Vagina (tissue), 2 donors: Measurements from ENCODE around the gene SNTA1. TPM values are rescaled to one million over a fixed set of nuclear protein-coding genes. Genes with fewer than 3 reads are reported as not detected.
"Not testable (repeated sequence)": the region's sequence is repeated elsewhere in the genome, so short reads cannot be mapped to it uniquely, and the experiment has no call there.

Experiments
- DNase-seq, 2 donors: peaks; one replicate each; pipeline ENCODE4 v3.0.0-alpha.2; 2017; ENCODE audit errors: extremely low spot score in 2 of 2
- H3K27ac ChIP-seq: fragments of 200-600 bp; sonication (generic); one replicate; pipeline ENCODE4 v1.5.1; 2019
- H3K27me3 ChIP-seq: fragments of 200-600 bp; sonication (generic); one replicate; pipeline ENCODE4 v1.5.1; 2019
- H3K36me3 ChIP-seq, 2 donors: fragments of 200-600 bp; sonication (generic); one replicate each; pipeline ENCODE4 v1.5.1; 2017 to 2019
- H3K4me1 ChIP-seq: fragments of 200-600 bp; sonication (generic); one replicate; pipeline ENCODE4 v1.5.1; 2019
- H3K4me3 ChIP-seq, 2 donors: fragments of 200-600 bp; sonication (generic); 1 replicate in 1 of 2; 2 replicates in 1 of 2; pipeline ENCODE4 v1.5.1; 2016 to 2019
- H3K9me3 ChIP-seq: fragments of 200-600 bp; sonication (generic); one replicate; pipeline ENCODE4 v1.5.1; 2019
- CTCF ChIP-seq, 3 experiments: fragments of 450-650 bp in 2 of 3; fragments of 200-600 bp in 1 of 3; sonication (generic) in 1 of 3; IDR thresholded peaks; one replicate each; pipeline ENCODE4 v1.5.1; 2017 to 2019; ENCODE audit warnings: antibody characterized with exemption in 3 of 3, mild to moderate bottlenecking in 2 of 3, moderate library complexity in 2 of 3
- POLR2A ChIP-seq, 2 donors: fragments of 450-650 bp; IDR thresholded peaks; one replicate each; pipeline ENCODE4 v1.6.1; 2017; ENCODE audit warnings: antibody characterized with exemption in 2 of 2, mild to moderate bottlenecking in 2 of 2, moderate library complexity in 2 of 2
- POLR2AphosphoS5 ChIP-seq, 2 donors: sonication (generic); formaldehyde crosslinking; IDR thresholded peaks; one replicate each; pipeline ENCODE4 v1.9.0; 2017; ENCODE audit warnings: antibody characterized with exemption in 2 of 2, mild to moderate bottlenecking in 2 of 2, low read depth in 1 of 2; ENCODE audit not compliant: insufficient read depth in 1 of 2
- intact Hi-C: fragments of 100-400 bp; cut with DNase I; formaldehyde crosslinking; loops from one replicate; pipeline ENCODE4 v1.15.1; 2023
- total RNA-seq: library from RNA; depleted of rRNA; stranded (reverse); fragments of >200 nt; gene quantifications from one replicate; pipeline ENCODE4 v1.2.3, GENCODE V29; 2016

SNTA1 gene
- total RNA-seq, 1 donor from 2014 or later: 23.8 TPM

- intact Hi-C loops: no loop called here
- Histone ChIP-seq H3K27me3 (no peaks in the 10 kb centered on the region), H3K4me1 (peaks cover 34% of the 10 kb centered on the region), H3K4me3 (no peak overlapping the region), H3K27ac (no peak overlapping the region), H3K9me3 (no peaks in the 10 kb centered on the region), H3K36me3 (no peaks in the 10 kb centered on the region)
- no peak for TF ChIP-seq CTCF (IDR thresholded peaks at IDR 0.05)
- TF ChIP-seq POLR2AphosphoS5 (IDR thresholded peaks at IDR 0.05; ENCODE audit: insufficient read depth in 1 of 2, low read depth in 1 of 2): no peak
- no peak for TF ChIP-seq POLR2A (IDR thresholded peaks at IDR 0.05)
- no peak for DNase-seq
Observed at GRCh38 chr20:33488201-33488600, 44.6 kb upstream of the SNTA1 start.

GRCh38 chr20:33483186-33483585 lies 39.6 kb upstream of the SNTA1 start:
- H3K4me3 ChIP-seq, H3K27ac ChIP-seq, H3K36me3 ChIP-seq, DNase-seq, H3K9me3 ChIP-seq, H3K4me1 ChIP-seq, intact Hi-C loops, H3K27me3 ChIP-seq: not testable (repeated sequence)

- intact Hi-C loops: no loop called here
- no peaks in the 10 kb centered on the region for H3K9me3 ChIP-seq
- no peaks in the 10 kb centered on the region for H3K4me1 ChIP-seq
- TF ChIP-seq POLR2A (IDR thresholded peaks at IDR 0.05): no peak
- no peak for TF ChIP-seq POLR2AphosphoS5 (IDR thresholded peaks at IDR 0.05; ENCODE audit: insufficient read depth in 1 of 2, low read depth in 1 of 2)
- no peak for TF ChIP-seq CTCF (IDR thresholded peaks at IDR 0.05)
- no peak for DNase-seq
- H3K27me3 ChIP-seq: no peaks in the 10 kb centered on the region
- H3K4me3 ChIP-seq: no peak overlapping the region
- no peak overlapping the region for H3K27ac ChIP-seq
- no peaks in the 10 kb centered on the region for H3K36me3 ChIP-seq
Observed at GRCh38 chr20:33482581-33482980, 39.0 kb upstream of the SNTA1 start.

GRCh38 chr20:33481431-33481941 lies 37.9 kb upstream of the SNTA1 start:
- H3K27ac ChIP-seq: no peak overlapping the region
- no peaks in the 10 kb centered on the region for H3K36me3 ChIP-seq
- intact Hi-C loops: no loop called here
- H3K4me3 ChIP-seq: no peak overlapping the region
- TF ChIP-seq CTCF (IDR thresholded peaks at IDR 0.05) (no peak), POLR2A (IDR thresholded peaks at IDR 0.05) (no peak), POLR2AphosphoS5 (IDR thresholded peaks at IDR 0.05; ENCODE audit: insufficient read depth in 1 of 2, low read depth in 1 of 2) (no peak)
- no peaks in the 10 kb centered on the region for H3K27me3 ChIP-seq
- no peak for DNase-seq
- H3K4me1 ChIP-seq: no peaks in the 10 kb centered on the region
- H3K9me3 ChIP-seq: no peaks in the 10 kb centered on the region

- no peak for TF ChIP-seq CTCF (IDR thresholded peaks at IDR 0.05)
- no peak for TF ChIP-seq POLR2AphosphoS5 (IDR thresholded peaks at IDR 0.05; ENCODE audit: insufficient read depth in 1 of 2, low read depth in 1 of 2)
- TF ChIP-seq POLR2A (IDR thresholded peaks at IDR 0.05): no peak
- H3K9me3 ChIP-seq: no peaks in the 10 kb centered on the region
- no peak overlapping the region for H3K4me3 ChIP-seq
- no peak for DNase-seq
- intact Hi-C loops: no loop called here
- peaks cover 4% of the 10 kb centered on the region for H3K4me1 ChIP-seq
- no peak overlapping the region for H3K27ac ChIP-seq
- no peaks in the 10 kb centered on the region for H3K36me3 ChIP-seq
- no peaks in the 10 kb centered on the region for H3K27me3 ChIP-seq
Observed at GRCh38 chr20:33480048-33480447, 36.5 kb upstream of the SNTA1 start.
